Astrocyte (in vitro differentiated cells and primary cell): ENCODE measurements around the gene EGLN2.
"Not testable (repeated sequence)": the region's sequence is repeated elsewhere in the genome, so short reads cannot be mapped to it uniquely, and the experiment has no call there.

Experiments
- EZH2 ChIP-seq: IDR thresholded peaks from 2 replicates; pipeline ENCODE4 v1.6.1; 2012; ENCODE audit warnings: mild to moderate bottlenecking, low read length, inconsistent platforms; ENCODE audit not compliant: insufficient read depth
- TF ChIP-seq, protein P1 (sequence below): IDR thresholded peaks from 2 replicates; pipeline ENCODE4 v1.5.1; 2011; ENCODE audit warnings: low read depth, mild to moderate bottlenecking, inconsistent platforms, low read length, moderate library complexity; ENCODE audit not compliant: insufficient read depth

DNA sequence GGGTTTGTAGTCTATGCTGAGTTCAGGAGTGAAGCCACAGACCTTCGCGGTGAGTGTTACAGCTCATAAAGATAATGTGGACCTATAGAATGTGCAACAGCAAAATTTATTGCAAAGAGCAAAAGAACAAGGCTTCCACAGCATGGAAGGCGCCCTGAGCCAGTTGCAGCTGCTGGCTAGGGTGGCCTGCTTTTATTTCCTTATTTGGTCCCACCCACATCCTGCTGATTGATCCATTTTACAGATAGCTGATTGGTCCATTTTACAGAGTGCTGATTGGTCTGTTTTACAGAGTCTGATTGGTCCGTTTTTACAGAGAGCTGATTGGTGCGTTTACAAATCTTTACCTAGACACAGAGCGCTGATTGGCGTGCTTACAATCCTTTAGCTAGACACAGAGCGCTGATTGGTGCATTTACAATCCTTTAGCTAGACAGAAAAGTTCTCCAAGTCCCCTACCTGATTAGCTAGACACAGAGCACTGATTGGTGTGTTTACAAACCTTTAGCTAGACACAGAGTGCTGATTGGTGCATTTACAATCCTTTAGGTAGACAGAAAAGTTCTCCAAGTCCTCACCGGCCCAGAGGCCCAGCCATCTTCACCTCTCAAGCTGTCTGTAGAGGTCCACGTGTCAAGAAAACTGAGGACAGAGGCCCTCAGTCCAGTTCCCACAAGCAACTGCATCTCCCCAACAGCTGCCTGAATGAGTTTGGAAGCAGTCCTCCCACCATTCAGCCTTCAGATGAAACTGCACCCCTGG is 27.7 kb upstream of the EGLN2 start:
- TF ChIP-seq, protein P1, sequence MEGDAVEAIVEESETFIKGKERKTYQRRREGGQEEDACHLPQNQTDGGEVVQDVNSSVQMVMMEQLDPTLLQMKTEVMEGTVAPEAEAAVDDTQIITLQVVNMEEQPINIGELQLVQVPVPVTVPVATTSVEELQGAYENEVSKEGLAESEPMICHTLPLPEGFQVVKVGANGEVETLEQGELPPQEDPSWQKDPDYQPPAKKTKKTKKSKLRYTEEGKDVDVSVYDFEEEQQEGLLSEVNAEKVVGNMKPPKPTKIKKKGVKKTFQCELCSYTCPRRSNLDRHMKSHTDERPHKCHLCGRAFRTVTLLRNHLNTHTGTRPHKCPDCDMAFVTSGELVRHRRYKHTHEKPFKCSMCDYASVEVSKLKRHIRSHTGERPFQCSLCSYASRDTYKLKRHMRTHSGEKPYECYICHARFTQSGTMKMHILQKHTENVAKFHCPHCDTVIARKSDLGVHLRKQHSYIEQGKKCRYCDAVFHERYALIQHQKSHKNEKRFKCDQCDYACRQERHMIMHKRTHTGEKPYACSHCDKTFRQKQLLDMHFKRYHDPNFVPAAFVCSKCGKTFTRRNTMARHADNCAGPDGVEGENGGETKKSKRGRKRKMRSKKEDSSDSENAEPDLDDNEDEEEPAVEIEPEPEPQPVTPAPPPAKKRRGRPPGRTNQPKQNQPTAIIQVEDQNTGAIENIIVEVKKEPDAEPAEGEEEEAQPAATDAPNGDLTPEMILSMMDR, result not testable (repeated sequence)
- TF ChIP-seq EZH2, result not testable (repeated sequence)
